Thyroid gland (tissue), 4 donors: ENCODE data around the gene ME3.

Experiments
- CTCF ChIP-seq, 6 experiments: fragments of 200-600 bp in 3 of 6; fragments of 450-650 bp in 3 of 6; sonication (generic) in 3 of 6; IDR thresholded peaks; one replicate each; pipeline ENCODE4 v1.5.1; 2016 to 2019; ENCODE audit warnings: antibody characterized with exemption in 6 of 6, mild to moderate bottlenecking in 2 of 6, inconsistent platforms in 1 of 6, moderate library complexity in 1 of 6
- POLR2A ChIP-seq, 2 donors: fragments of 450-650 bp; IDR thresholded peaks; one replicate each; pipeline ENCODE4 v1.6.1; 2017; ENCODE audit warnings: antibody characterized with exemption in 2 of 2, mild to moderate bottlenecking in 2 of 2, moderate library complexity in 1 of 2

- TF ChIP-seq POLR2A (IDR thresholded peaks at IDR 0.05) (no peak), CTCF (IDR thresholded peaks at IDR 0.05) (no peak)
Measured at GRCh38 chr11:86722006-86722405, 49.6 kb upstream of the ME3 start.
